HG03457 (cell line): ENCODE measurements around the gene SDK1.

ENCODE experiments used
- ATAC-seq: cut with Tn5 transposase; IDR thresholded peaks from one replicate; pipeline ENCODE4 v1.9.1; 2021; ENCODE audit warnings: moderate number of reproducible peaks; ENCODE audit not compliant: unreplicated experiment

SDK1 gene

GRCh38 chr7:3510101-3511020, 209.3 kb downstream of the SDK1 start:
- ATAC-seq, result no peak

- ATAC-seq, result no peak
Observed at GRCh38 chr7:3517344-3517743, 216.3 kb downstream of the SDK1 start.

- no peak for ATAC-seq
Observed at GRCh38 chr7:3518546-3518945, 217.5 kb downstream of the SDK1 start.

GRCh38 chr7:3520206-3520605, 219.2 kb downstream of the SDK1 start:
- ATAC-seq, result no peak

- ATAC-seq, result no peak
Observed at GRCh38 chr7:3527496-3528124, 226.6 kb downstream of the SDK1 start.

GRCh38 chr7:3533040-3533439, 232.0 kb downstream of the SDK1 start:
- no peak for ATAC-seq

- no peak for ATAC-seq
Observed at GRCh38 chr7:3537210-3537875, 236.3 kb downstream of the SDK1 start.

GRCh38 chr7:3538041-3538440, 237.0 kb downstream of the SDK1 start:
- no peak for ATAC-seq

- no peak for ATAC-seq
Observed at GRCh38 chr7:3540456-3541220, 239.6 kb downstream of the SDK1 start.

- no peak for ATAC-seq
Observed at GRCh38 chr7:3544202-3544601, 243.2 kb downstream of the SDK1 start.

- no peak for ATAC-seq
Observed at GRCh38 chr7:3548815-3549214, 247.8 kb downstream of the SDK1 start.

GRCh38 chr7:3549601-3550000, 248.5 kb downstream of the SDK1 start:
- no peak for ATAC-seq

GRCh38 chr7:3551536-3551935, 250.5 kb downstream of the SDK1 start:
- no peak for ATAC-seq

GRCh38 chr7:3552499-3552898, 251.4 kb downstream of the SDK1 start:
- ATAC-seq, result no peak

- no peak for ATAC-seq
Observed at GRCh38 chr7:3558400-3558799, 257.3 kb downstream of the SDK1 start.

- no peak for ATAC-seq
Observed at GRCh38 chr7:3559278-3559677, 258.2 kb downstream of the SDK1 start.

- no peak for ATAC-seq
Observed at GRCh38 chr7:3560495-3560894, 259.4 kb downstream of the SDK1 start.

- no peak for ATAC-seq
Observed at GRCh38 chr7:3561932-3562331, 260.9 kb downstream of the SDK1 start.

GRCh38 chr7:3564231-3564630, 263.2 kb downstream of the SDK1 start:
- ATAC-seq, result no peak

- no peak for ATAC-seq
Observed at GRCh38 chr7:3568516-3568915, 267.5 kb downstream of the SDK1 start.

- ATAC-seq, result no peak
Observed at GRCh38 chr7:3569643-3570042, 268.6 kb downstream of the SDK1 start.
